Tibial nerve (tissue), 4 donors: ENCODE data around the gene ROR1.

Source experiments
- EP300 ChIP-seq, 2 donors: sonication (generic); formaldehyde crosslinking; IDR thresholded peaks; one replicate each; pipeline ENCODE4 v1.6.1; 2017; ENCODE audit warnings: antibody characterized with exemption in 2 of 2, mild to moderate bottlenecking in 1 of 2
- POLR2A ChIP-seq, 2 donors: fragments of 450-650 bp; IDR thresholded peaks; one replicate each; pipeline ENCODE4 v1.6.1; 2017; ENCODE audit warnings: antibody characterized with exemption in 2 of 2, mild to moderate bottlenecking in 2 of 2, moderate library complexity in 2 of 2
- TF ChIP-seq, protein P1 (sequence below), 5 experiments: fragments of 200-600 bp in 3 of 5; fragments of 450-650 bp in 2 of 5; sonication (generic) in 3 of 5; IDR thresholded peaks; one replicate each; pipeline ENCODE4 v1.5.1; 2016 to 2019; ENCODE audit warnings: antibody characterized with exemption in 5 of 5, mild to moderate bottlenecking in 3 of 5, moderate library complexity in 2 of 5

DNA sequence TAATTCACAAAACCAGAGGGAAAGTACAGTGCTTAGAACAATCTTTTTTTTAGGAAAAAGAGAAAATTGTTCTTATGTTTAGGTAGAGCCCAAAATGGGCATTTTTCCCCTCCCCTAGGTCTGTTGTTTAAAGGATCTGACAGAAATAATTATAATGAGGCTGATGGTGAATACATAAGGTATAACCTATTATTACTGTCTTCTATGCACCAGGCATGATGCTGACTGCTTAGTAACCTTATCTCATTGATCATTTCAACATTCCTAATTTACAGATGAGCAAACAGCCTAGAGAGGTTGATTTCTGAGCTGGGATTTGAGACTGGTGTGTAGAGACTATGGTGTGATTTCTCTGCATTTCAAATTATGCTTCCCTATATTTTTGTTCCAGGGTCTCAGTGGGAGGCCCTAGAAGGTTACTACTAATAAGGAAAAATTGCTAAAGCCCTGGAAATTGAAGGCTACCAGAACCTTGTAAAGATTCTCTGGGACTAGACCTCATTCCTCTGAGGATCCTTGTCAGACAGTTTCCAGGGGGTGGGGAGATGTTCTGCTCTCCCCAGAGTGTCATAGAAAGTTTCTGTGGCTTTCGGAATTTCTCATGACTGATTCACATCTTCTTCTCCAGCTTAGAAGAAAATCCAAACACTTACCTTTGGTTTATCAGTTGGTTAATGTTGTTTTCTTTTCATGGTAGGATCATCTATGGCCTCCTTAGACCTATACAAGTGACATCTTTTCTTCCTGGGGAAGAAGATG is 44.9 kb downstream of the ROR1 start:
- TF ChIP-seq, protein P1, sequence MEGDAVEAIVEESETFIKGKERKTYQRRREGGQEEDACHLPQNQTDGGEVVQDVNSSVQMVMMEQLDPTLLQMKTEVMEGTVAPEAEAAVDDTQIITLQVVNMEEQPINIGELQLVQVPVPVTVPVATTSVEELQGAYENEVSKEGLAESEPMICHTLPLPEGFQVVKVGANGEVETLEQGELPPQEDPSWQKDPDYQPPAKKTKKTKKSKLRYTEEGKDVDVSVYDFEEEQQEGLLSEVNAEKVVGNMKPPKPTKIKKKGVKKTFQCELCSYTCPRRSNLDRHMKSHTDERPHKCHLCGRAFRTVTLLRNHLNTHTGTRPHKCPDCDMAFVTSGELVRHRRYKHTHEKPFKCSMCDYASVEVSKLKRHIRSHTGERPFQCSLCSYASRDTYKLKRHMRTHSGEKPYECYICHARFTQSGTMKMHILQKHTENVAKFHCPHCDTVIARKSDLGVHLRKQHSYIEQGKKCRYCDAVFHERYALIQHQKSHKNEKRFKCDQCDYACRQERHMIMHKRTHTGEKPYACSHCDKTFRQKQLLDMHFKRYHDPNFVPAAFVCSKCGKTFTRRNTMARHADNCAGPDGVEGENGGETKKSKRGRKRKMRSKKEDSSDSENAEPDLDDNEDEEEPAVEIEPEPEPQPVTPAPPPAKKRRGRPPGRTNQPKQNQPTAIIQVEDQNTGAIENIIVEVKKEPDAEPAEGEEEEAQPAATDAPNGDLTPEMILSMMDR (IDR thresholded peaks at IDR 0.05), result no peak
- TF ChIP-seq POLR2A (IDR thresholded peaks at IDR 0.05), result no peak
- no peak for TF ChIP-seq EP300 (IDR thresholded peaks at IDR 0.05)
